Stimulated activated CD8-positive, alpha-beta memory T cell treated with anti-CD3 and anti-CD28 coated beads, Interleukin-4, amount 100 ng/mL, for 48 hours (primary cell): ENCODE measurements around the gene STARD13.

Experiments
- DNase-seq: peaks from one replicate; pipeline ENCODE4 v3.0.0-alpha.2; 2020

Gene STARD13

DNA sequence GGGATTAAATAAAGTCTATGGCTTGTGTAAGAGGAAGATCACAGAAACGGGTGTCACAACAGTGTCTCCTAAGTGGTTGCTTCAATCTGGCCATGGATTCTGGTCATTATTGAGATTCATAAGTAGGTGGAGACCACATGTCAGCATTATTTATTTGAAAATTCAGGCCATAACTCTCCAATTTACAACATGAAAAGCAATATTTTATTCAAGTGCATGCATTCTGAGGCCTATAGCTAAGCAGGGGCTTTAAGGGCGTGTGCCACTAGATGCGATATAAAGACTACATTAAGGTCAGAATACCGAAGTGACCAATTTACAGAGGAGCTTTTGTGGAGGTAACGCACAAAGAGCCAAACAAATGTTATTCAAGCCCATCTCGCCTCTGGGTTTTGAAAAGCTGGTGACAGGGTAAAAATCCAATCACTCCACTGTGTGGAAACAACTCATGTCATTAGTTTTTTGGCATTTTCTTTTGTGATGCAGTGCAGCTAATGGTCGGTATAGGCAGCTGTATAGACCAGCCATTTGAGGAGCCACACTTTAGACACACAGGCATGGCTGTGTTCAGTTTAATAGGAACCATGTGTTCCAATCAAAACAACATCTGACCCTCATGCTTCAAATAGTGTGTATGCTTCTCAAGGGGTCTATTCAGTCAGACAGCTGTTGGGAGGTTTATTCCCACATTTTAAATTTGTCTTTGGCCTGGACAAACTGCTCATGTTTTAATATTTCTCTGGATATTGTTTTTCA, 145.6 kb downstream of the STARD13 start:
- no peak for DNase-seq

DNA sequence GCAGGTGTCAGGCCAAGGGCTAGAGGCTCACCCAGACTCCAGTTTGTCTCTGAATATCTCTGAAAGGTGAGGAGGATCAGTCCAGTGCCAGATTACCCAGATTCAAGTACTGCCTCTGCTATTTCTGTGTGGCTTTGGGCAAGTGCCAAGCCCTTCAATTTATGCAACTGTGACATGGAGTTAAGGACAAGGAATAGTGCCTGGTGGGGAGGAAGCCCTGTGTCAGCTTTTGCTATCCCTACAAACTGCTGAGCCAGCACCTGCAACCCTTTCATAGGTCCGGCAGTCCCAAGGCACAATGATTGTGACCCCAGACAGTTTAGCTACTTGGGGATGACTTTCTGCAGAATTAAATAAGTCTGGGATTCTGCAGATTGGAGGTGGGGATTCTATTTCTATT, 146.4 kb downstream of the STARD13 start:
- no peak for DNase-seq

GRCh38 chr13:33138441-33138840, 147.1 kb downstream of the STARD13 start:
- DNase-seq: no peak

- DNase-seq: no peak
These were observed 147.8 kb downstream of the STARD13 start for GRCh38 chr13:33137721-33138120.

DNA sequence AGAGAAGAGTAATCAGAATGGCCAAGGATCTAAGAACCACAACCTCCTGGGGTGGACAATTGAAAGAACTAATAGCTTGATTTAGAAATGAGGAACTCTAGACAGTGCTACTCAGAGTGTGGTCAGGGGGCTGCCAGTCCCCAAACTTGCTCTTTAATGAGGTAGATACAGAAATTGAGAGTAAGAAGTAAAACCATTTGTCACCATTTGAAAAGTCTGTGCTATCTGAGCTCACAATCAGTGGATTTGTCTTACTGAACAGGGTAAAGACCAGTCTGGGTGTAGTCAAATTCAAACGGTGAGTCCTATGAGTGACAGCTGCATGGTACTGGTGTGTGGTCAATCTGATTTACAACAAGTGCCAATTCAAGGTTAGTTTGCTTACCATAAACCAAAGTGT, 150.5 kb downstream of the STARD13 start:
- DNase-seq: no peak

- DNase-seq: no peak
These were observed 151.3 kb downstream of the STARD13 start for GRCh38 chr13:33134213-33134612.

DNA sequence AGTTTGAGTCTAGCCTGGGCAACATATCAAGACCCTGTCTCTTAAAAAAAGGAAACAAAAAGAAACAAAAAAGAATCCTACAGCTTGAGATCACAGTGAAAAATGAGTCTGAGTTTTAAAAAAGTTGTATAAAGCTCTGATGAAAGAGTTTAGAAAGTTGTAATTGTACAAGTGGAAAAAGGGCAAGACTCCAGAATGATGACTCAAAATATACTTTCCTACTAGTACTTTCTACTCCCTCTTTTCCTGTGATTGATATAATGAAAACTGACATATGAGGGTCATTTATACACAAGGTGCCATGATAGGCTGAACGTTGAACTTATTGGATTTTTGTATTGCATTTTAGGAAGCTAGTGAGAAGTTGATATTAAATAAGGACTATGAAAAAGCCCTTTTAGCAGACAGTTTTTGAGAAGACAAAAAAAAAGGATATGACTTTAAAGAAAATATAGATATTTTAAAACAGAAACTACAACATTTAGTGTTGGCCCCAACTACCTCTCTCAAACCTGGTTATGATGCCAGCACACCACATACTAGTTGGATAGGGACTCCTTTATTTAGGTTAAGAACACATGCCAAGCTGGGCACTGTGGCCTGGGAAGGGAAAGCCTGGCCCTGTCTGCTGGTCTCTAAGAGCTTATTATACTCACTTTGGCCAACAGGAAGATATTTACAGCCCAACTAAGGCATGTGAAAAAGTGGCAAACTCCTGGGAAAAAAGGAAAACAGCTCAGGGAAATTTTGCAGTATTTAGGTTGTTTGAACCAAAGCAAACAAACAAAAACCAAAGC, 152.7 kb downstream of the STARD13 start:
- no peak for DNase-seq

DNA sequence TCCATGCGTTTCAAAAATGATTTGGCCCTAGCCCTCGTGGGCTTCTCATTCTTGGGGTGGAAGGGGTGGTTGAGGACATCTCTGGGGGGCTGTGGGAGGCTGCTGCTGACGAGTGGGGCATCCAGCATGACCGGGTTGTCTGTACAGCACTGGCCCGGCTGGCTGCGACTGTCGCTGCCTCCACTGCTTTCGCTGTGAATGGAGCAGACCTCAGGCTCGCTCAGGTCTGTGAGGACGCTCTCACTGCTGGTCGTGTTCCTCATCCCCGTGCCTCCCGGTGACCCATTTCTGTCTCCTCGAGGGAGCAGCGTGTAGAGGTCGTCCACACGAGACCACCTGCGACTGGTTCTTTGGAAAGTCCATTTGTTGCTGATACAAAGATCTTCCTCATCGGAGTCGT, 155.7 kb downstream of the STARD13 start:
- DNase-seq: no peak

- DNase-seq: no peak
These were observed 156.3 kb downstream of the STARD13 start for GRCh38 chr13:33129094-33129832.

GRCh38 chr13:33128134-33128533, 157.4 kb downstream of the STARD13 start:
- no peak for DNase-seq

GRCh38 chr13:33127009-33127551, 158.5 kb downstream of the STARD13 start:
- no peak for DNase-seq

GRCh38 chr13:33125821-33126570, 159.6 kb downstream of the STARD13 start:
- no peak for DNase-seq

DNA sequence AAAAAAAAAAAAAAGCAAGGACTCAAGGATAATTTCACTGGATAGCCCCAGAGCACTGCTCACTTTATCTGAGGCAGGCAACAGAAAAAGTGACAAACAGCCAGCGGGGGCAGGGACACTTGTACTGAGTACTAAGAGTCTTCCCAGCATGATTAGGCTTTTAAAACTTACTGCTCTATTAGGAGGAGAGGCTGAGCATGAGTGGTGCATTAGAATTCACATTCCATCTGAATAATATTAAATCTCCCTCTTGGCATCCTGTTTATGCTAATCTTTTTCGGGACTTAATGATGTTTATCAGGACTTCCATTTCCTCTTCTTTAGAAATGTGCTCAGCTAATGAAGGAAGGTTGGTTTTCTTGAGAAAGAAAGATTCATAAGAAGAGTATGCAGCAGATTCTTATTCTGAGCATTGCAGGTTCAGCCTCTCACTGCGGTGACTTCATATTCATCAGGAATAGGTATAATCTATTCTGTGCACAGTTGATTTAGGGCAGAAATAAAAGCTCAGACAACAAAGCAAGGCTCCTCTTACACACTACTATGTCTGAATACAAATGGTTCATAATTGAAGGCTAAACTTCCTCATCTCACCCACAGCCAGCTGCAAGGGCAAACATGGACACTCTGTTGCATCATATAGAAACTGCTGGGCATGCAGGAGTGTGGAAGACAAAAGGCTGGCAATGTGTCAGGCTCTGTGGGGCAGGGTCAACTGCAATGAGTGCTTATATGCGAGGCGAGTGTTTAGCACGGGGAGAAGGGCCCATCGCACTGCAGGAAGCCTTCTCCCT, 162.3 kb downstream of the STARD13 start:
- no peak for DNase-seq

- DNase-seq: no peak
These were observed 165.6 kb downstream of the STARD13 start for GRCh38 chr13:33119856-33120543.

GRCh38 chr13:33119022-33119781, 166.4 kb downstream of the STARD13 start:
- no peak for DNase-seq

GRCh38 chr13:33116321-33117010, 169.1 kb downstream of the STARD13 start:
- no peak for DNase-seq

- DNase-seq: no peak
These were observed 170.3 kb downstream of the STARD13 start for GRCh38 chr13:33115274-33115673.

DNA sequence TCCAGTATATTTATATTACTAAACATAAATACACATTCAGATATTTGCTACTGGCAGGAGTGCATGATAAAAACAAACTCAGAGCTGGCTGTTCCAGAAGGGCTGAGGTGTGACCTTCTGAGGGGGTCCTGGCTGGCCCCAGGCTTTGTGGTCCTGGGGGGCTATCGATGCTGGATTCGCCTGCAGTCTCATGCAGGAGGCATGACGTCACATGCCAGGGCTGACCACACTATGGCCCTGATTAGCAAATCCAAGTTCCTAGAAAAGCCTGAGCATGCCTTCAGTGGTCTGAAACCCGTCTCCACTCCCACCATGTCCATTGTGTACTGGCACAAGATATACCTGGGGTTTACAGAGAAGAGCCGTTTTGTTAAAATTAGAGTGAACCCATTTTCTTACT, 171.4 kb downstream of the STARD13 start:
- no peak for DNase-seq

GRCh38 chr13:33112766-33113165, 172.8 kb downstream of the STARD13 start:
- DNase-seq: no peak
